NT2/D1 (cell line): Measurements from ENCODE around the gene ZBTB7B.

Experiments
- SUZ12 ChIP-seq: IDR thresholded peaks from 2 replicates; pipeline ENCODE4 v1.6.1; 2011; ENCODE audit not compliant: insufficient read length, insufficient read depth; ENCODE audit errors: extremely low read depth
- YY1 ChIP-seq: IDR thresholded peaks from 2 replicates; pipeline ENCODE4 v1.6.1; 2011; ENCODE audit not compliant: insufficient read length, insufficient read depth

DNA sequence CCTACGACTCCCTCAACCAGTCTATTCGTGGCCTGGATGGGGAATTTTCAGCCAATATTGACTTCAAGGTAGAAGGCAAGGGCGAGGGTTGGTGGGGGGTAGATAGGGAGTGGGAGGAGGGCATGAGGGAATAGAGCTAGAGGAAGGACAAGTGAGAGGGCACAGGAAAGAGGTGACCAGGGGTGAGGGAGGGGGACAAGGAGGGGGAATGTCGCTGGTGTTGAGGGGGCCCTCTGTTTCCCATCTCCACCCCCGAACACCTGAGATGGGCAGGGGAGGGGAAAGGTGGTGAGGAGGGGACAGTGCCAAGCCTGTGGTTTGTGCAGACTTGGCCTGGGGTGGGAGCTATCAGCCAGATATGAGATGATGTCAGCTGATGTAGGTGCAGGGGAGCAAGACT, 40.2 kb downstream of the ZBTB7B start:
- TF ChIP-seq YY1 (no peak), SUZ12 (no peak)
